ENCODE results near the gene STX7.

Gene STX7

DNA sequence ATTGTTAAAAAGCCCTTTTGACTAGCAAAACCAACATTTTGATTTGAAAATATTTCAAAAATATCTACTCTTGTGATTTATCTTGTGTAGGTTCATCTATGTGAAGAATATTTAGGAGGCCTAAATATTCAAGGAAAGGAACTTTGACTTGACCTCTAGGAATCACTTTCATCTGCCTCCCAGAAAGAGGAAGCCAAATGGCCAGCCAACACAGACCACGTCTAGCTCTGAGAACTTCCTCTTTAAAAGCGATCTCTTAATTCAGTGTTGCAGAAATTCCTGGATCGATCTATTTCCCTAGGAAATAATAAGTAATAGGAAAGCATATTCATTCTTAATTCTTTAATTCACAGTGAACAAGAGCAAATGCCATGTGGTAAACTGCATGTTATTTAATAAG, 102.1 kb downstream of the STX7 start:
- Histone ChIP-seq H3K4me1 (ENCODE audit: insufficient read depth, low read length) (no peaks in the 10 kb centered on the region), H3K9me3 (ENCODE audit: insufficient read depth, low read length, severe bottlenecking) (no peaks in the 10 kb centered on the region), H3K27me3 (ENCODE audit: insufficient read depth, low read length, poor library complexity) (no peaks in the 10 kb centered on the region), H3K9ac (ENCODE audit: low read depth, low read length) (no peak overlapping the region), H3K4me2 (ENCODE audit: insufficient read depth, low read length) (no peak overlapping the region), H4K20me1 (ENCODE audit: insufficient read depth, low read length) (no peaks in the 10 kb centered on the region), H3K4me3 (ENCODE audit: low read depth in 1 of 2, low read length in 2 of 2) (no peak overlapping the region), H3K79me2 (ENCODE audit: insufficient read depth, low read length) (no peaks in the 10 kb centered on the region), H3K36me3 (ENCODE audit: insufficient read depth, low read length) (no peaks in the 10 kb centered on the region), H2AFZ (ENCODE audit: low read depth, low read length) (no peak overlapping the region), H3K27ac (ENCODE audit: low read length) (no peak overlapping the region)
- DNase-seq: no peak
- TF ChIP-seq, protein P1, sequence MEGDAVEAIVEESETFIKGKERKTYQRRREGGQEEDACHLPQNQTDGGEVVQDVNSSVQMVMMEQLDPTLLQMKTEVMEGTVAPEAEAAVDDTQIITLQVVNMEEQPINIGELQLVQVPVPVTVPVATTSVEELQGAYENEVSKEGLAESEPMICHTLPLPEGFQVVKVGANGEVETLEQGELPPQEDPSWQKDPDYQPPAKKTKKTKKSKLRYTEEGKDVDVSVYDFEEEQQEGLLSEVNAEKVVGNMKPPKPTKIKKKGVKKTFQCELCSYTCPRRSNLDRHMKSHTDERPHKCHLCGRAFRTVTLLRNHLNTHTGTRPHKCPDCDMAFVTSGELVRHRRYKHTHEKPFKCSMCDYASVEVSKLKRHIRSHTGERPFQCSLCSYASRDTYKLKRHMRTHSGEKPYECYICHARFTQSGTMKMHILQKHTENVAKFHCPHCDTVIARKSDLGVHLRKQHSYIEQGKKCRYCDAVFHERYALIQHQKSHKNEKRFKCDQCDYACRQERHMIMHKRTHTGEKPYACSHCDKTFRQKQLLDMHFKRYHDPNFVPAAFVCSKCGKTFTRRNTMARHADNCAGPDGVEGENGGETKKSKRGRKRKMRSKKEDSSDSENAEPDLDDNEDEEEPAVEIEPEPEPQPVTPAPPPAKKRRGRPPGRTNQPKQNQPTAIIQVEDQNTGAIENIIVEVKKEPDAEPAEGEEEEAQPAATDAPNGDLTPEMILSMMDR (IDR thresholded peaks at IDR 0.05; ENCODE audit: borderline replicate concordance, extremely low read depth, low read length, poor library complexity, severe bottlenecking): no peak
- no peak for TF ChIP-seq EZH2 (IDR thresholded peaks at IDR 0.05; ENCODE audit: borderline replicate concordance, low read depth, low read length, severe bottlenecking)
- ATAC-seq (ENCODE audit: insufficient read depth, low read depth): no peak

DNA sequence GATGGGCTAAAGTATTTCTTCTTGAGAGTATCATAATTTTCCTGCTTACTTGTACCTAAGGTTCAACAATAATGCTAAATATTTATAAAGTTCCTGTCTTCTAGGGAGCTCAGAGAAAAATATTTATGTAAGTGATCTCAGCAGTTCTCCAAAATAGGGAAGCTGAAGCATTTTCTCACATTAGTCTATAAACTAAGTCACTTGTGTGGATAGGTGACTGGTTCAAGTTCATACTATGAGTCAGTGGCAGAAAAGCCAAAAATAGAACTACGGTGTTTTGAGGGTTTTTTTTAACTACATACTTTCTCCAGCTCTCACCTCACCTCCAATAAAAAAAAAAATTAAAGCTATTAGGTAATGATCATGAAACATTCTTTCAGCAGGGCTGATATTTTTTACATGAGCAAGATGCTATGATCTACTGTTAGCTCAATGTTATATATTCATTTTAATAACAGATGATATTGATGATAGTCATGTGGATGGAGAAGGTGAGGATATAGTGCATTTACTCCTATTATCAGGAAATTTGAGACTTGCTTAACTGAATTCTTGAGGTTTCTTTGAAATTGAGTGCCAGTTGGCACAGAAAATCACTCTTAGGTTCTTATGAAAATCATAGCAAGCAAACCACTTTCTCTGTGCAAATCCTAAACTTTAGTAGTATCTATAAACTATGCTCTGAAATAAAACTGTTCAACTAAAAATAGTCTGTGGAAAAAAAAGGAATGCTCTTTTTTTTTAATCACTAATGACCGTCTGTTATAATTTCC, 107.6 kb downstream of the STX7 start:
- no peaks in the 10 kb centered on the region for H3K79me2 ChIP-seq (ENCODE audit: insufficient read depth, low read length)

DNA sequence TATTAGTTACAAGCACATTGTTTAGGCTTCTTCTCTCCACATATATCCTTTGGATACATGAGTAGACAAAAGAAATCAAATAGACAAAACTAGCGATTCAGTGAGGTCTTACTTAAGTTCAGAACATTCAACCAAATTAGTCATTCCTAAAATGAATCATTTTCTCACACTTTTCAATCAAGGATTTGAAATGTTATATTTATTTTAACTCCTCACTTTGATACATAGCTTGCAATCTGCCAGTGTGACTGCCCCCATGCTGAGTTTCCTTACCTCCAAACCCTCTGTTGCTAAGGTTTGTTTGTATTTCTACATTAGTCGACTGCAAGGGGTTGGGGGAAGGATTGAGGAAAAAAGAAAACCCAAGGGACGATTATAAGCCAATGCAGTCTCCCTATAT, 108.2 kb downstream of the STX7 start:
- no peak for ATAC-seq (ENCODE audit: insufficient read depth, low read depth)

More for the DNA sequence above, 107.6 kb downstream of the STX7 start:
- TF ChIP-seq, protein P1 (IDR thresholded peaks at IDR 0.05; ENCODE audit: borderline replicate concordance, extremely low read depth, low read length, poor library complexity, severe bottlenecking): no peak
- TF ChIP-seq EZH2 (IDR thresholded peaks at IDR 0.05; ENCODE audit: borderline replicate concordance, low read depth, low read length, severe bottlenecking): no peak
- no peak overlapping the region for H3K27ac ChIP-seq (ENCODE audit: low read length)
- no peaks in the 10 kb centered on the region for H3K27me3 ChIP-seq (ENCODE audit: insufficient read depth, low read length, poor library complexity)
- H3K4me2 ChIP-seq (ENCODE audit: insufficient read depth, low read length): no peak overlapping the region
- H3K4me1 ChIP-seq (ENCODE audit: insufficient read depth, low read length): no peaks in the 10 kb centered on the region
- no peak overlapping the region for H3K4me3 ChIP-seq (ENCODE audit: low read depth in 1 of 2, low read length in 2 of 2)
- H3K9me3 ChIP-seq (ENCODE audit: insufficient read depth, low read length, severe bottlenecking): no peaks in the 10 kb centered on the region
- ATAC-seq (ENCODE audit: insufficient read depth, low read depth) (no peak), DNase-seq (no peak)
- H4K20me1 ChIP-seq (ENCODE audit: insufficient read depth, low read length): no peaks in the 10 kb centered on the region
- no peak overlapping the region for H2AFZ ChIP-seq (ENCODE audit: low read depth, low read length)
- H3K9ac ChIP-seq (ENCODE audit: low read depth, low read length): no peak overlapping the region
- no peaks in the 10 kb centered on the region for H3K36me3 ChIP-seq (ENCODE audit: insufficient read depth, low read length)

More for the DNA sequence above, 108.2 kb downstream of the STX7 start:
- Histone ChIP-seq H2AFZ (ENCODE audit: low read depth, low read length) (no peak overlapping the region), H3K27ac (ENCODE audit: low read length) (no peak overlapping the region), H3K4me3 (ENCODE audit: low read depth in 1 of 2, low read length in 2 of 2) (no peak overlapping the region), H3K27me3 (ENCODE audit: insufficient read depth, low read length, poor library complexity) (no peaks in the 10 kb centered on the region), H3K36me3 (ENCODE audit: insufficient read depth, low read length) (no peaks in the 10 kb centered on the region), H3K79me2 (ENCODE audit: insufficient read depth, low read length) (no peaks in the 10 kb centered on the region), H3K4me2 (ENCODE audit: insufficient read depth, low read length) (no peak overlapping the region), H3K9me3 (ENCODE audit: insufficient read depth, low read length, severe bottlenecking) (no peaks in the 10 kb centered on the region), H3K4me1 (ENCODE audit: insufficient read depth, low read length) (no peaks in the 10 kb centered on the region), H3K9ac (ENCODE audit: low read depth, low read length) (no peak overlapping the region), H4K20me1 (ENCODE audit: insufficient read depth, low read length) (no peaks in the 10 kb centered on the region)
- TF ChIP-seq EZH2 (IDR thresholded peaks at IDR 0.05; ENCODE audit: borderline replicate concordance, low read depth, low read length, severe bottlenecking): no peak
- TF ChIP-seq, protein P1 (IDR thresholded peaks at IDR 0.05; ENCODE audit: borderline replicate concordance, extremely low read depth, low read length, poor library complexity, severe bottlenecking): no peak
- no peak for DNase-seq
